Endothelial cell of umbilical vein (primary cell): ENCODE measurements around the gene SF3B5. TPM values are rescaled to one million over a fixed set of nuclear protein-coding genes. Genes with fewer than 3 reads are reported as not detected.
A peak's percentile ranks its signal among the peaks of the same experiment; 100 is the strongest.

Experiments used
- BruUV-seq: library from RNA; stranded (reverse); fragments of 400-500 nt; replicated peaks from 2 replicates; lab custom pipeline; 2021; lab: Mats Ljungman, UMichigan
- CTCF ChIA-PET: fragments of 300-600, 350-600 bp; sonication (Branson Sonifier 250); formaldehyde crosslinking; loops from one replicate; lab custom pipeline; 2021; ENCODE audit warnings: antibody characterized with exemption, inconsistent platforms; lab: Charles Lee
- POLR2A ChIA-PET: fragments of 300-600, 350-600 bp; sonication (Branson Sonifier 250); formaldehyde crosslinking; loops from one replicate; lab custom pipeline; 2021; ENCODE audit warnings: antibody characterized with exemption, inconsistent platforms; lab: Charles Lee
- DNase-seq: peaks from one replicate; pipeline ENCODE4 v3.0.0-alpha.2; 2011; ENCODE audit warnings: low read depth, low spot score
- FAIRE-seq: peaks from 2 replicates; lab custom pipeline; 2011; peaks lifted over from hg19 to GRCh38; lab: Jason Lieb, UNC
- H2AFZ ChIP-seq: 2 replicates; pipeline ENCODE4 v1.6.0; 2012; ENCODE audit warnings: low read depth, low read length, control low read depth, inconsistent platforms
- H3K27ac ChIP-seq: 2 replicates; pipeline ENCODE4 v1.5.1; 2011; ENCODE audit warnings: low read depth, mild to moderate bottlenecking, control low read depth, low read length, moderate library complexity; ENCODE audit not compliant: insufficient read depth
- H3K27me3 ChIP-seq, 2 experiments: 2 replicates each; pipeline versions ENCODE4 v1.6.0 to v1.6.1; 2011; ENCODE audit warnings: low read length in 2 of 2, mixed read lengths in 1 of 2; ENCODE audit not compliant: control insufficient read depth in 2 of 2, insufficient read depth in 2 of 2
- H3K36me3 ChIP-seq, 2 experiments: 2 replicates in 1 of 2; 3 replicates in 1 of 2; pipeline ENCODE4 v1.5.1; 2011; ENCODE audit warnings: low read length in 2 of 2, mild to moderate bottlenecking in 1 of 2, moderate library complexity in 1 of 2; ENCODE audit not compliant: control insufficient read depth in 2 of 2, insufficient read depth in 2 of 2; ENCODE audit errors: extremely low read depth in 1 of 2
- H3K4me1 ChIP-seq: 3 replicates; pipeline ENCODE4 v1.5.1; 2011; ENCODE audit warnings: mild to moderate bottlenecking, low read length; ENCODE audit not compliant: control insufficient read depth, insufficient read depth; ENCODE audit errors: extremely low read depth
- H3K4me2 ChIP-seq: 2 replicates; pipeline ENCODE4 v1.6.1; 2011; ENCODE audit warnings: low read length, control low read depth, mixed read lengths; ENCODE audit not compliant: insufficient read depth
- H3K4me3 ChIP-seq, 3 experiments: fragments of 200-600 bp in 1 of 3; sonication (generic), shearing (Covaris generic) in 1 of 3; replicated peaks in 1 of 3; 2 replicates each; pipeline ENCODE4 v1.5.1; 2011 to 2016; ENCODE audit warnings: control low read depth in 3 of 3, low read length in 3 of 3, mild to moderate bottlenecking in 2 of 3, inconsistent platforms in 1 of 3, low read depth in 1 of 3, moderate library complexity in 1 of 3; ENCODE audit not compliant: insufficient read depth in 1 of 3
- H3K79me2 ChIP-seq: 2 replicates; pipeline ENCODE4 v1.6.0; 2012; ENCODE audit warnings: low read length, inconsistent platforms; ENCODE audit not compliant: control insufficient read depth, insufficient read depth
- H3K9ac ChIP-seq: replicated peaks from 2 replicates; pipeline ENCODE3; 2011; ENCODE audit warnings: low read length, control low read depth; ENCODE audit not compliant: insufficient read depth; ENCODE audit errors: extremely low read depth
- H3K9me1 ChIP-seq: replicated peaks from 3 replicates; pipeline ENCODE4 v1.6.0; 2011; ENCODE audit warnings: mild to moderate bottlenecking, low read length; ENCODE audit not compliant: control insufficient read depth, insufficient read depth; ENCODE audit errors: extremely low read depth
- H3K9me3 ChIP-seq: replicated peaks from 2 replicates; pipeline ENCODE4 v1.5.1; 2012; ENCODE audit warnings: low read length, inconsistent platforms; ENCODE audit not compliant: control insufficient read depth, insufficient read depth
- H4K20me1 ChIP-seq: replicated peaks from 2 replicates; pipeline ENCODE3; 2011; ENCODE audit warnings: mild to moderate bottlenecking, low read length; ENCODE audit not compliant: control insufficient read depth, insufficient read depth; ENCODE audit errors: extremely low read depth
- EZH2 ChIP-seq: IDR thresholded peaks from 2 replicates; pipeline ENCODE4 v1.6.1; 2012; ENCODE audit warnings: borderline replicate concordance, low read depth, mild to moderate bottlenecking, moderate library complexity, low read length, inconsistent platforms; ENCODE audit not compliant: severe bottlenecking
- FOS ChIP-seq: IDR thresholded peaks from 2 replicates; pipeline ENCODE4 v1.6.1; 2011; ENCODE audit warnings: mild to moderate bottlenecking, low read length, moderate library complexity, borderline replicate concordance; ENCODE audit not compliant: insufficient read depth
- GATA2 ChIP-seq: IDR thresholded peaks from 2 replicates; pipeline ENCODE4 v1.7.0; 2011; ENCODE audit warnings: low read depth, mild to moderate bottlenecking, moderate library complexity, mixed read lengths, low read length; ENCODE audit not compliant: insufficient read length, insufficient read depth
- JUN ChIP-seq: IDR thresholded peaks from 2 replicates; pipeline ENCODE4 v1.6.1; 2011; ENCODE audit warnings: borderline replicate concordance, low read depth; ENCODE audit not compliant: insufficient read length, insufficient read depth
- MYC ChIP-seq: IDR thresholded peaks from one replicate; pipeline ENCODE4 v1.6.1; 2011; ENCODE audit warnings: mild to moderate bottlenecking, low read depth, low read length
- POLR2A ChIP-seq: IDR thresholded peaks from 2 replicates; pipeline ENCODE4 v1.6.1; 2012; ENCODE audit warnings: low read depth, mild to moderate bottlenecking, control low read depth, low read length
- POLR2AphosphoS5 ChIP-seq: IDR thresholded peaks from 2 replicates; pipeline ENCODE4 v1.6.1; 2012; ENCODE audit warnings: low read depth, mild to moderate bottlenecking, control low read depth, low read length, moderate library complexity; ENCODE audit not compliant: insufficient read depth
- dilution Hi-C: fragments of 300-500 bp; cut with MboI; formaldehyde crosslinking; loops from one replicate; pipeline ENCODE4 v1.15.0; 2019; ENCODE audit warnings: low sequenced_read_pairs; ENCODE audit not compliant: extremely low pct_ligation_motif_present
- intact Hi-C: fragments of 100-400 bp; cut with micrococcal nuclease; formaldehyde crosslinking; loops from one replicate; pipeline ENCODE4 v1.10.0; 2022
- polyA plus RNA-seq, 4 experiments: library from polyadenylated mRNA; depleted of rRNA in 3 of 4; stranded (reverse) in 3 of 4; unstranded in 1 of 4; fragments of >200 nt; gene quantifications; 2 replicates each; pipeline versions ENCODE4 v1.2.1 to v1.2.3, GENCODE V29; 2011 to 2012; ENCODE audit warnings: missing spikeins in 1 of 4
- total RNA-seq: library from RNA; stranded (reverse); gene quantifications from 2 replicates; pipeline ENCODE4 v1.2.3, GENCODE V29; 2021
- TF ChIP-seq, protein P1 (sequence below), 2 donors: IDR thresholded peaks; 1 replicate in 1 of 2; 2 replicates in 1 of 2; pipeline ENCODE4 v1.5.1; 2011; ENCODE audit warnings: low read length in 2 of 2, mild to moderate bottlenecking in 2 of 2, moderate library complexity in 2 of 2, control low read depth in 1 of 2, inconsistent platforms in 1 of 2, low read depth in 1 of 2; ENCODE audit not compliant: insufficient read depth in 1 of 2; ENCODE audit errors: extremely low read depth in 1 of 2
- TF ChIP-seq, protein P2 (sequence below): IDR thresholded peaks from 2 replicates; pipeline ENCODE4 v1.6.1; 2011; ENCODE audit not compliant: insufficient read depth, insufficient read length

The SF3B5 gene
- total and polyA plus RNA-seq, 2 donors (not counting 3 experiments of a cell fraction or from before 2014, with no cell fraction given): 185 to 540 TPM

DNA sequence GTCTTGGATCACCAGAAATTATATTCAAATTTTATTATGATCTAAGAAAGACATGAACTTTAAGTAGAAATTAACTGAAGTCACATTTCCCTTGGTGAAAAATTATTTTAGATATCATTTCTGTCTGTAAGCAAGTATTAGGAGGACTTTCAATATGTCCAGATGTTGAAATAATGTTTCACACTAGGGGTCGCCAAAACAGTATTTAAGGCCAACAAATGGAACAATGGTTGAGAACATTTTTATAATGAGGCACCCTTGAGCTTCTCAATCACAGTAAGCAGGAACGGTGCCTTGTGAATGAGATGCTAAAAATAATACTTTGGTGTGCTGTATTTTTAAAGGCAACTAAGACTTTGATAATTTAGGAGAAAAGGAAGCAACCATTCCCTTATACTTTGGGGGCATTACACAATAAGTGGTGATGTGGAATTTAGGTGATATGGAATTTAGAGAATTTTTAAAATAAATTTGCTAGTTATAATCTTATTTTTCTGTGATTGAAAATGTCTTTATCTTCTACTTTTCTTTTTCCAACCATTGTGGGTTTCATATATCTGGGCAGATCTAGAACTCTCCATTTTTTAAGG is 9.6 kb upstream of the SF3B5 start:
- intact Hi-C loops: loop anchor here (1.0 kb wide), 7 partner anchors 45 to 377 kb away; partner anchors contain the start of gene STX11
- Histone ChIP-seq H3K4me1 (no peaks in the 10 kb centered on the region), H3K4me2 (no peak overlapping the region), H3K9me3 (no peaks in the 10 kb centered on the region), H3K27ac (no peak overlapping the region), H2AFZ (no peak overlapping the region), H4K20me1 (no peaks in the 10 kb centered on the region), H3K9ac (no peak overlapping the region), H3K27me3 (peaks cover 0 to 3% of the 10 kb centered on the region in 2 experiments), H3K4me3 (no peak overlapping the region), H3K79me2 (no peaks in the 10 kb centered on the region), H3K9me1 (no peaks in the 10 kb centered on the region), H3K36me3 (no peaks in the 10 kb centered on the region)
- dilution Hi-C loops: no loop called here
- FAIRE-seq (peak; percentile 81), DNase-seq (peak; percentile 84)
- ChIA-PET POLR2A (interaction anchor here (1.0 kb wide), 1 partner anchor 112 kb away, joined by 3 read pairs; no protein-coding TSS in a partner anchor), CTCF (interaction anchor here (0.6 to 2.7 kb wide), 48 partner anchors 9 to 1032 kb away, joined by 3 to 96 read pairs (median 5); partner anchors contain the start of gene SF3B5)
- no TSS peak for BruUV-seq
- TF ChIP-seq MYC: no peak
- TF ChIP-seq, protein P1, sequence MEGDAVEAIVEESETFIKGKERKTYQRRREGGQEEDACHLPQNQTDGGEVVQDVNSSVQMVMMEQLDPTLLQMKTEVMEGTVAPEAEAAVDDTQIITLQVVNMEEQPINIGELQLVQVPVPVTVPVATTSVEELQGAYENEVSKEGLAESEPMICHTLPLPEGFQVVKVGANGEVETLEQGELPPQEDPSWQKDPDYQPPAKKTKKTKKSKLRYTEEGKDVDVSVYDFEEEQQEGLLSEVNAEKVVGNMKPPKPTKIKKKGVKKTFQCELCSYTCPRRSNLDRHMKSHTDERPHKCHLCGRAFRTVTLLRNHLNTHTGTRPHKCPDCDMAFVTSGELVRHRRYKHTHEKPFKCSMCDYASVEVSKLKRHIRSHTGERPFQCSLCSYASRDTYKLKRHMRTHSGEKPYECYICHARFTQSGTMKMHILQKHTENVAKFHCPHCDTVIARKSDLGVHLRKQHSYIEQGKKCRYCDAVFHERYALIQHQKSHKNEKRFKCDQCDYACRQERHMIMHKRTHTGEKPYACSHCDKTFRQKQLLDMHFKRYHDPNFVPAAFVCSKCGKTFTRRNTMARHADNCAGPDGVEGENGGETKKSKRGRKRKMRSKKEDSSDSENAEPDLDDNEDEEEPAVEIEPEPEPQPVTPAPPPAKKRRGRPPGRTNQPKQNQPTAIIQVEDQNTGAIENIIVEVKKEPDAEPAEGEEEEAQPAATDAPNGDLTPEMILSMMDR (IDR thresholded peaks at IDR 0.05; ENCODE audit: extremely low read depth in 1 of 2, insufficient read depth in 1 of 2, low read depth in 1 of 2, low read length in 2 of 2): peak; percentile 40 to 45

DNA sequence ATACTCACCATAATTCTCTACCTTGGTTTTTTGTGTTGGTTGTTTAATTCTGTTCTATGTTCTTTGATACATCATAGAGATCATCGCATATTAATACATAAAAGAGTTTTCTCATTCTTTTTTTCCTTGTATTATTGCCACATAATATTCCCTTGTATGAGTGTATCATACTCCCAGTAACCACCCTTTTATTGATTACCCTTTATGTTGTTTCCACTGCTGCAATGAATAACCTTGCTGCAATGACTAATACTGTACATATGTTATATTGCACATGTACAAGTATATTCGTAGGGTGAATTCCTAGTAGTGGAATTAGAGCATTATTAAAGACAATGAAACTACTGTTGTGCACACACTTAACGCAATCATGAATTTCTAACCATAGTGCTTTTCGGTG is 9.1 kb upstream of the SF3B5 start:
- POLR2A ChIA-PET: interaction anchor here (1.0 kb wide), 1 partner anchor 112 kb away, joined by 3 read pairs; no protein-coding TSS in a partner anchor

More for the DNA sequence above, 9.1 kb upstream of the SF3B5 start:
- DNase-seq: no peak
- BruUV-seq: no TSS peak
- H3K79me2 ChIP-seq: no peaks in the 10 kb centered on the region
- no peaks in the 10 kb centered on the region for H3K36me3 ChIP-seq
- H3K4me3 ChIP-seq: no peak overlapping the region
- H3K4me1 ChIP-seq: no peaks in the 10 kb centered on the region
- no peak for FAIRE-seq
- no peak for TF ChIP-seq EZH2
- TF ChIP-seq FOS: no peak
- TF ChIP-seq MYC: no peak
- no peak for TF ChIP-seq POLR2A
- TF ChIP-seq GATA2: no peak
- TF ChIP-seq POLR2AphosphoS5: no peak
- TF ChIP-seq, protein P1 (IDR thresholded peaks at IDR 0.05; ENCODE audit: extremely low read depth in 1 of 2, insufficient read depth in 1 of 2, low read depth in 1 of 2, low read length in 2 of 2): no peak
- TF ChIP-seq, protein P2, sequence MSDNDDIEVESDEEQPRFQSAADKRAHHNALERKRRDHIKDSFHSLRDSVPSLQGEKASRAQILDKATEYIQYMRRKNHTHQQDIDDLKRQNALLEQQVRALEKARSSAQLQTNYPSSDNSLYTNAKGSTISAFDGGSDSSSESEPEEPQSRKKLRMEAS: no peak
- no peak for TF ChIP-seq JUN
- CTCF ChIA-PET: interaction anchor here (0.8 to 2.7 kb wide), 36 partner anchors 8 to 376 kb away, joined by 3 to 96 read pairs (median 6); partner anchors contain the start of gene SF3B5
- peaks cover 0 to 6% of the 10 kb centered on the region in 2 experiments for H3K27me3 ChIP-seq
- H2AFZ ChIP-seq: no peak overlapping the region
- H3K9me1 ChIP-seq: no peaks in the 10 kb centered on the region
- dilution Hi-C loops (no loop called here), intact Hi-C loops (no loop called here)
- H3K4me2 ChIP-seq: no peak overlapping the region
- no peaks in the 10 kb centered on the region for H3K9me3 ChIP-seq
- H3K27ac ChIP-seq: no peak overlapping the region
- H3K9ac ChIP-seq: no peak overlapping the region
- H4K20me1 ChIP-seq: no peaks in the 10 kb centered on the region
